A673 (cell line): ENCODE measurements around the gene SMYD3.
"Not testable (repeated sequence)": the region's sequence is repeated elsewhere in the genome, so short reads cannot be mapped to it uniquely, and the experiment has no call there.

Experiments used
- CTCF ChIP-seq: fragments of 300-800, 200-600 bp; sonication (generic); conservative IDR thresholded peaks from 2 replicates; pipeline ENCODE4 v1.5.1; 2017; ENCODE audit warnings: low read depth, mild to moderate bottlenecking, antibody characterized with exemption, low read length, moderate library complexity, mixed read lengths
- EZH2 ChIP-seq: fragments of 200-600 bp; sonication (generic); IDR thresholded peaks from 2 replicates; pipeline ENCODE4 v1.6.1; 2017; ENCODE audit warnings: borderline replicate concordance, low read depth, mild to moderate bottlenecking, mixed read lengths, antibody characterized with exemption, low read length; ENCODE audit not compliant: poor library complexity, severe bottlenecking

- not testable (repeated sequence) for TF ChIP-seq CTCF, EZH2
These were observed 177.8 kb downstream of the SMYD3 start for GRCh38 chr1:246329292-246329691.
